AG04450 (cell line): ENCODE measurements around the gene LRIG1. TPM values are rescaled to one million over a fixed set of nuclear protein-coding genes. Genes with fewer than 3 reads are reported as not detected.

Experiments used
- CTCF ChIA-PET: fragments of 300-600, 350-600 bp; formaldehyde crosslinking; extraction: SDS; loops from one replicate; lab custom pipeline; 2022; ENCODE audit warnings: antibody characterized with exemption, inconsistent platforms; lab: Charles Lee
- POLR2A ChIA-PET: fragments of 350-600 bp; formaldehyde crosslinking; extraction: SDS; loops from one replicate; lab custom pipeline; 2021; ENCODE audit warnings: antibody characterized with exemption, inconsistent platforms; lab: Yijun Ruan, JAX
- DNase-seq: peaks from one replicate; pipeline ENCODE4 v3.0.0-alpha.2; 2011; ENCODE audit warnings: low read depth, low spot score
- H3K27ac ChIP-seq: one replicate; pipeline ENCODE4 v1.5.1; 2012; ENCODE audit warnings: low read depth, low read length, control low read depth
- H3K27me3 ChIP-seq: one replicate; pipeline ENCODE4 v1.6.0; 2012; ENCODE audit warnings: low read length; ENCODE audit not compliant: control insufficient read depth, insufficient read depth
- H3K4me3 ChIP-seq: 2 replicates; pipeline ENCODE4 v1.5.1; 2011; ENCODE audit warnings: mild to moderate bottlenecking, low read depth, low read length, control low read depth
- H3K9me3 ChIP-seq: 2 replicates; pipeline ENCODE4 v1.5.1; 2012; ENCODE audit warnings: low read length; ENCODE audit not compliant: control insufficient read depth, insufficient read depth
- polyA plus RNA-seq: library from polyadenylated mRNA; depleted of rRNA; stranded (reverse); fragments of >200 nt; gene quantifications from 2 replicates; pipeline ENCODE4 v1.2.3, GENCODE V29; 2011
- TF ChIP-seq, protein P1 (sequence below): IDR thresholded peaks from 2 replicates; pipeline ENCODE4 v1.5.1; 2011; ENCODE audit warnings: low read depth, low read length, control low read depth, inconsistent platforms

LRIG1 gene
- polyA plus RNA-seq, 1 experiment = 68.3 TPM

GRCh38 chr3:66353039-66353438 lies 147.8 kb downstream of the LRIG1 start:
- POLR2A ChIA-PET = no interaction called here
- no peak overlapping the region for H3K4me3 ChIP-seq
- no peaks in the 10 kb centered on the region; the same call in 1 of the 2 replicates for H3K9me3 ChIP-seq
- no peak overlapping the region for H3K27ac ChIP-seq
- CTCF ChIA-PET = interaction anchor here (1.3 to 2.9 kb wide), 2 partner anchors 25 to 55 kb away, joined by 3 to 9 read pairs; no protein-coding TSS in a partner anchor
- no peak for DNase-seq
- H3K27me3 ChIP-seq = no peaks in the 10 kb centered on the region
- TF ChIP-seq, protein P1, sequence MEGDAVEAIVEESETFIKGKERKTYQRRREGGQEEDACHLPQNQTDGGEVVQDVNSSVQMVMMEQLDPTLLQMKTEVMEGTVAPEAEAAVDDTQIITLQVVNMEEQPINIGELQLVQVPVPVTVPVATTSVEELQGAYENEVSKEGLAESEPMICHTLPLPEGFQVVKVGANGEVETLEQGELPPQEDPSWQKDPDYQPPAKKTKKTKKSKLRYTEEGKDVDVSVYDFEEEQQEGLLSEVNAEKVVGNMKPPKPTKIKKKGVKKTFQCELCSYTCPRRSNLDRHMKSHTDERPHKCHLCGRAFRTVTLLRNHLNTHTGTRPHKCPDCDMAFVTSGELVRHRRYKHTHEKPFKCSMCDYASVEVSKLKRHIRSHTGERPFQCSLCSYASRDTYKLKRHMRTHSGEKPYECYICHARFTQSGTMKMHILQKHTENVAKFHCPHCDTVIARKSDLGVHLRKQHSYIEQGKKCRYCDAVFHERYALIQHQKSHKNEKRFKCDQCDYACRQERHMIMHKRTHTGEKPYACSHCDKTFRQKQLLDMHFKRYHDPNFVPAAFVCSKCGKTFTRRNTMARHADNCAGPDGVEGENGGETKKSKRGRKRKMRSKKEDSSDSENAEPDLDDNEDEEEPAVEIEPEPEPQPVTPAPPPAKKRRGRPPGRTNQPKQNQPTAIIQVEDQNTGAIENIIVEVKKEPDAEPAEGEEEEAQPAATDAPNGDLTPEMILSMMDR = no peak

GRCh38 chr3:66350601-66351000 lies 150.2 kb downstream of the LRIG1 start:
- DNase-seq = no peak
- POLR2A ChIA-PET = no interaction called here

DNA sequence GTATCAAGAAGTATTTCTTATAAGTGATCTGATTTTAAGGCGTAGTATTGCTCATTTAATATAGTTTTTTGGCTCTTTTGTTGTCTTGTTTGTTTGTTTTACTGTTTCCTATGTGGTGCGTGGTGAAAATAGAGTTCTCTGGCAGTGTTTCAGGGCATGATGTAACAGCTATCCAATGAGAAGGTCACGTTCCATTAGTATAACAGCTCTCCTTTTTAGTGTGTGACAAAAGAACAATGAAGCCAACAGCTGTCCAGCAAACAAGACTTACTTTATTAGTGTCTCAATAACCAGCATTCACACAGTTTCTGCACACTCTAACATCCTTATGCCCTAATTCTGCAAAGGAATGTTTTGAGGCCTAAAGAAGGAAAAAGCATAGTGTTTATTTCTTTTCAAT lies 152.1 kb downstream of the LRIG1 start:
- no peaks in the 10 kb centered on the region for H3K27me3 ChIP-seq
- CTCF ChIA-PET = no interaction called here
- DNase-seq = no peak
- H3K27ac ChIP-seq = no peak overlapping the region
- no peaks in the 10 kb centered on the region; the same call in 1 of the 2 replicates for H3K9me3 ChIP-seq
- TF ChIP-seq, protein P1 = no peak
- H3K4me3 ChIP-seq = no peak overlapping the region
- POLR2A ChIA-PET = no interaction called here

More at GRCh38 chr3:66350601-66351000, 150.2 kb downstream of the LRIG1 start:
- CTCF ChIA-PET = no interaction called here
- TF ChIP-seq, protein P1 = no peak
- H3K4me3 ChIP-seq = no peak overlapping the region
- H3K9me3 ChIP-seq = no peaks in the 10 kb centered on the region; the same call in 1 of the 2 replicates
- no peaks in the 10 kb centered on the region for H3K27me3 ChIP-seq
- H3K27ac ChIP-seq = no peak overlapping the region

- Histone ChIP-seq H3K4me3 (no peak overlapping the region), H3K27ac (no peak overlapping the region), H3K9me3 (no peaks in the 10 kb centered on the region), H3K27me3 (no peaks in the 10 kb centered on the region)
- ChIA-PET CTCF (no interaction called here), POLR2A (no interaction called here)
- TF ChIP-seq, protein P1 = no peak
- no peak for DNase-seq
Observed at GRCh38 chr3:66344848-66345578, 155.8 kb downstream of the LRIG1 start.

GRCh38 chr3:66344391-66344811 lies 156.4 kb downstream of the LRIG1 start:
- TF ChIP-seq, protein P1 = no peak
- POLR2A ChIA-PET = no interaction called here
- CTCF ChIA-PET = no interaction called here
- Histone ChIP-seq H3K4me3 (no peak overlapping the region), H3K9me3 (no peaks in the 10 kb centered on the region), H3K27me3 (no peaks in the 10 kb centered on the region), H3K27ac (no peak overlapping the region)
- no peak for DNase-seq
